ENCODE measurements around the gene GTF2F1.

GRCh38 chr19:6439743-6440142 is 46.8 kb upstream of the GTF2F1 start:
- TF ChIP-seq POLR2A (IDR thresholded peaks at IDR 0.05) (no peak), POLR2AphosphoS5 (IDR thresholded peaks at IDR 0.05) (no peak), EP300 (IDR thresholded peaks at IDR 0.05) (no peak)

All from suprapubic skin (tissue), 4 donors.